K562 (cell line): ENCODE data around the gene ITGA7.

Source experiments
- ELF1 ChIP-seq: fragments of 200-800 bp; sonication (Bioruptor generic); IDR thresholded peaks from 2 replicates; pipeline ENCODE4 v1.6.1; 2016; ENCODE audit warnings: missing genetic modification characterization, missing compliant biosample characterization
- KAT7 ChIP-seq: sonication (generic); formaldehyde crosslinking; IDR thresholded peaks from 2 replicates; pipeline ENCODE4 v1.8.0; 2022; ENCODE audit warnings: missing genetic modification reagents, mild to moderate bottlenecking, borderline replicate concordance
- TAF7 ChIP-seq: fragments of 450-650 bp; IDR thresholded peaks from 2 replicates; pipeline ENCODE4 v1.6.1; 2016; ENCODE audit warnings: missing genetic modification characterization, missing compliant biosample characterization
- TEAD2 ChIP-seq: fragments of 450-650 bp; IDR thresholded peaks from 2 replicates; pipeline ENCODE4 v1.6.1; 2016; ENCODE audit warnings: missing genetic modification characterization, control low read depth, missing compliant biosample characterization
- ZNF24 ChIP-seq: fragments of 450-650 bp; IDR thresholded peaks from 2 replicates; pipeline ENCODE4 v1.6.1; 2016
- ZZZ3 ChIP-seq: fragments of 450-650 bp; IDR thresholded peaks from 2 replicates; pipeline ENCODE4 v1.6.1; 2016; ENCODE audit warnings: antibody characterized with exemption, mild to moderate bottlenecking, moderate library complexity
- TF ChIP-seq, protein P1 (sequence below): conservative IDR thresholded peaks from 2 replicates; pipeline ENCODE4 v1.6.1; 2011; ENCODE audit warnings: low read depth, mild to moderate bottlenecking, low read length; ENCODE audit not compliant: control insufficient read depth
- TF ChIP-seq, protein P2 (sequence below): sonication (generic); formaldehyde crosslinking; IDR thresholded peaks from 2 replicates; pipeline ENCODE4 v1.8.1; 2023; ENCODE audit warnings: mild to moderate bottlenecking, missing genetic modification reagents
- TF ChIP-seq, protein P3 (sequence below), 3 experiments: IDR thresholded peaks in 2 of 3; conservative IDR thresholded peaks in 1 of 3; 2 replicates each; pipeline ENCODE4 v1.5.1; 2011 to 2012; ENCODE audit warnings: low read length in 3 of 3, mild to moderate bottlenecking in 3 of 3, control low read depth in 2 of 3, improper control_type of control experiment in 1 of 3, inconsistent platforms in 1 of 3, low read depth in 1 of 3, mixed read lengths in 1 of 3, moderate library complexity in 1 of 3; ENCODE audit not compliant: insufficient read depth in 2 of 3

DNA sequence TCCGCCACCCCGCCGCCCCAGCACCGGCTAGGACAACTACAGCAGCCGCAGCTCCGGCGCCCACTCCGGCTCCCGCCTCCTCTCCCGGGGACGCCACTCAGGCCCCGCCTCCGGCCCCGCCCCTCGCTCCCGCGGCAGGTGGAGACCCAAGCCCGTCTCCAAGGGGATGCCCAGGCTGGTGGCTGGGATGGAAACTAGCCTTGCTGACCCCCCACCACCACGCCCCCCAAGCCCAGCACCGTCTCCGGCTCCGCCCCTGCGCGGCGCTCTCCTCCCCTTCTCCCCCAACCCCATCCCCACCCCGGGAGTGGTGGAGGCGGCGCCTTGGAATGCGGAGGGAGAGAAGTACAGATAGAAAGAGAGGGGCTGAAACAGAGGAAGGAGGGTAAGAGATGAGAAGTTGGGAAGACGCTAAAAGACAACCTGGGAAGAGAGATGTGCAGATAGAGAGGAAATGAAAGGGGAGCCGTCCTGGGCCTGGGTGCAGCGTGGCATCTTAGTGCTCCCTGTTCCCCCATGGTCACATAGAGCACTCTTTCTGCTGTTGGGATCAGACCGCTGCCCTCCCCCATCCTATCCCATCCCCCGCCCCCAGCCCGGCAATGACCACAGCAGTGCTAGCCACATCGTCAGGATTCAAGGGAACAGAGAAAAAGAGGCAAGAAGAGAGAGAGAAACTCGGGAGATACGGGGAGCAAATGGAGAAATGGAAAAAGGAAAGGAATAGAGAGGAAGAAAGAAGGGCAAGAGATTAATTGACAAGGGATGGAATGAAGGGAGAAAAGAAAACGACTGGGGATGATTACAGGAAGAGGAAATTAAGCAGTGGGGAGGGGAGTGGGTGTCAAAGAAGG is at the start of gene ITGA7:
- TF ChIP-seq KAT7 (CRISPR knock-in tag) (no peak), ELF1 (tag) (no peak), TAF7 (no peak), TEAD2 (tag) (no peak), ZZZ3 (no peak), ZNF24 (no peak)
- TF ChIP-seq, protein P1, sequence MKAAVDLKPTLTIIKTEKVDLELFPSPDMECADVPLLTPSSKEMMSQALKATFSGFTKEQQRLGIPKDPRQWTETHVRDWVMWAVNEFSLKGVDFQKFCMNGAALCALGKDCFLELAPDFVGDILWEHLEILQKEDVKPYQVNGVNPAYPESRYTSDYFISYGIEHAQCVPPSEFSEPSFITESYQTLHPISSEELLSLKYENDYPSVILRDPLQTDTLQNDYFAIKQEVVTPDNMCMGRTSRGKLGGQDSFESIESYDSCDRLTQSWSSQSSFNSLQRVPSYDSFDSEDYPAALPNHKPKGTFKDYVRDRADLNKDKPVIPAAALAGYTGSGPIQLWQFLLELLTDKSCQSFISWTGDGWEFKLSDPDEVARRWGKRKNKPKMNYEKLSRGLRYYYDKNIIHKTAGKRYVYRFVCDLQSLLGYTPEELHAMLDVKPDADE, result no peak
- TF ChIP-seq, protein P2, sequence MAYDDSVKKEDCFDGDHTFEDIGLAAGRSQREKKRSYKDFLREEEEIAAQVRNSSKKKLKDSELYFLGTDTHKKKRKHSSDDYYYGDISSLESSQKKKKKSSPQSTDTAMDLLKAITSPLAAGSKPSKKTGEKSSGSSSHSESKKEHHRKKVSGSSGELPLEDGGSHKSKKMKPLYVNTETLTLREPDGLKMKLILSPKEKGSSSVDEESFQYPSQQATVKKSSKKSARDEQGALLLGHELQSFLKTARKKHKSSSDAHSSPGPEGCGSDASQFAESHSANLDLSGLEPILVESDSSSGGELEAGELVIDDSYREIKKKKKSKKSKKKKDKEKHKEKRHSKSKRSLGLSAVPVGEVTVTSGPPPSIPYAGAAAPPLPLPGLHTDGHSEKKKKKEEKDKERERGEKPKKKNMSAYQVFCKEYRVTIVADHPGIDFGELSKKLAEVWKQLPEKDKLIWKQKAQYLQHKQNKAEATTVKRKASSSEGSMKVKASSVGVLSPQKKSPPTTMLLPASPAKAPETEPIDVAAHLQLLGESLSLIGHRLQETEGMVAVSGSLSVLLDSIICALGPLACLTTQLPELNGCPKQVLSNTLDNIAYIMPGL (CRISPR knock-in tag), result no peak
- TF ChIP-seq, protein P3, sequence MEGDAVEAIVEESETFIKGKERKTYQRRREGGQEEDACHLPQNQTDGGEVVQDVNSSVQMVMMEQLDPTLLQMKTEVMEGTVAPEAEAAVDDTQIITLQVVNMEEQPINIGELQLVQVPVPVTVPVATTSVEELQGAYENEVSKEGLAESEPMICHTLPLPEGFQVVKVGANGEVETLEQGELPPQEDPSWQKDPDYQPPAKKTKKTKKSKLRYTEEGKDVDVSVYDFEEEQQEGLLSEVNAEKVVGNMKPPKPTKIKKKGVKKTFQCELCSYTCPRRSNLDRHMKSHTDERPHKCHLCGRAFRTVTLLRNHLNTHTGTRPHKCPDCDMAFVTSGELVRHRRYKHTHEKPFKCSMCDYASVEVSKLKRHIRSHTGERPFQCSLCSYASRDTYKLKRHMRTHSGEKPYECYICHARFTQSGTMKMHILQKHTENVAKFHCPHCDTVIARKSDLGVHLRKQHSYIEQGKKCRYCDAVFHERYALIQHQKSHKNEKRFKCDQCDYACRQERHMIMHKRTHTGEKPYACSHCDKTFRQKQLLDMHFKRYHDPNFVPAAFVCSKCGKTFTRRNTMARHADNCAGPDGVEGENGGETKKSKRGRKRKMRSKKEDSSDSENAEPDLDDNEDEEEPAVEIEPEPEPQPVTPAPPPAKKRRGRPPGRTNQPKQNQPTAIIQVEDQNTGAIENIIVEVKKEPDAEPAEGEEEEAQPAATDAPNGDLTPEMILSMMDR (IDR thresholded peaks at IDR 0.05 in 2 of 3, conservative IDR thresholded peaks at IDR 0.05 in 1 of 3; ENCODE audit: insufficient read depth in 2 of 3, low read depth in 1 of 3, low read length in 3 of 3), result no peak
